Endometrial microvascular endothelial cells (primary cell): ENCODE measurements around the gene CS. TPM values are rescaled to one million over a fixed set of nuclear protein-coding genes. Genes with fewer than 3 reads are reported as not detected.
"Not testable (repeated sequence)": the region's sequence is repeated elsewhere in the genome, so short reads cannot be mapped to it uniquely, and the experiment has no call there.

Experiments
- in situ Hi-C: cut with HindIII; loops from 2 replicates; pipeline ENCODE4 v1.10.0; 2017; ENCODE audit warnings: low sequenced_read_pairs, low pct_unique_long_range_greater_than_20kb; ENCODE audit errors: inconsistent ontology term
- total RNA-seq: library from RNA; depleted of rRNA; stranded (reverse); fragments of >200 nt; gene quantifications from one replicate; pipeline ENCODE4 v1.2.3, GENCODE V29; 2015; ENCODE audit errors: inconsistent ontology term

Gene CS
- total RNA-seq, 1 donor from 2014 or later = 257 TPM

- in situ Hi-C loops = no loop called here
Measured at GRCh38 chr12:56324206-56324605, 24.1 kb upstream of the CS start.

GRCh38 chr12:56321610-56322009 lies 21.5 kb upstream of the CS start:
- in situ Hi-C loops = not testable (repeated sequence)

GRCh38 chr12:56321027-56321426 lies 20.9 kb upstream of the CS start:
- in situ Hi-C loops = no loop called here

- in situ Hi-C loops = no loop called here
Measured at GRCh38 chr12:56317675-56318074, 17.5 kb upstream of the CS start.

- in situ Hi-C loops = no loop called here
Measured at GRCh38 chr12:56315622-56316473, 15.7 kb upstream of the CS start, which contains the start of gene CNPY2. TSS of gene CNPY2 (minus strand) at chr12:56315988. CDS start at chr12:56315217, 771 bp downstream.

GRCh38 chr12:56315249-56315621 lies 15.1 kb upstream of the CS start:
- in situ Hi-C loops = no loop called here

GRCh38 chr12:56311003-56311402 lies 10.9 kb upstream of the CS start:
- in situ Hi-C loops = no loop called here

GRCh38 chr12:56308714-56309113 lies 8.6 kb upstream of the CS start:
- in situ Hi-C loops = no loop called here

- in situ Hi-C loops = no loop called here
Measured at GRCh38 chr12:56307221-56307965, 7.3 kb upstream of the CS start.

- in situ Hi-C loops = no loop called here
Measured at GRCh38 chr12:56304872-56305590, 4.9 kb upstream of the CS start.

GRCh38 chr12:56304276-56304675 lies 4.1 kb upstream of the CS start:
- in situ Hi-C loops = no loop called here

GRCh38 chr12:56300644-56301464 lies 724 bp upstream of the CS start:
- in situ Hi-C loops = no loop called here

GRCh38 chr12:56299308-56299852 lies 750 bp downstream of the CS start:
- in situ Hi-C loops = no loop called here

- in situ Hi-C loops = no loop called here
Measured at GRCh38 chr12:56298828-56299227, 1.3 kb downstream of the CS start.

GRCh38 chr12:56297400-56297799 lies 2.7 kb downstream of the CS start:
- in situ Hi-C loops = no loop called here

- in situ Hi-C loops = no loop called here
Measured at GRCh38 chr12:56296295-56296694, 3.8 kb downstream of the CS start.

- in situ Hi-C loops = no loop called here
Measured at GRCh38 chr12:56293795-56294194, 6.3 kb downstream of the CS start.

- in situ Hi-C loops = no loop called here
Measured at GRCh38 chr12:56288705-56289387, 11.3 kb downstream of the CS start.
